Ramos (cell line): ENCODE data around the gene TBC1D22A.
"Not testable (repeated sequence)": the region's sequence is repeated elsewhere in the genome, so short reads cannot be mapped to it uniquely, and the experiment has no call there.

Experiments
- in situ Hi-C: fragments of 300-500 bp; cut with MboI; formaldehyde crosslinking; loops from one replicate; pipeline ENCODE4 v1.14.3; 2022; ENCODE audit warnings: low sequenced_read_pairs; ENCODE audit not compliant: unreplicated experiment

The TBC1D22A gene

DNA sequence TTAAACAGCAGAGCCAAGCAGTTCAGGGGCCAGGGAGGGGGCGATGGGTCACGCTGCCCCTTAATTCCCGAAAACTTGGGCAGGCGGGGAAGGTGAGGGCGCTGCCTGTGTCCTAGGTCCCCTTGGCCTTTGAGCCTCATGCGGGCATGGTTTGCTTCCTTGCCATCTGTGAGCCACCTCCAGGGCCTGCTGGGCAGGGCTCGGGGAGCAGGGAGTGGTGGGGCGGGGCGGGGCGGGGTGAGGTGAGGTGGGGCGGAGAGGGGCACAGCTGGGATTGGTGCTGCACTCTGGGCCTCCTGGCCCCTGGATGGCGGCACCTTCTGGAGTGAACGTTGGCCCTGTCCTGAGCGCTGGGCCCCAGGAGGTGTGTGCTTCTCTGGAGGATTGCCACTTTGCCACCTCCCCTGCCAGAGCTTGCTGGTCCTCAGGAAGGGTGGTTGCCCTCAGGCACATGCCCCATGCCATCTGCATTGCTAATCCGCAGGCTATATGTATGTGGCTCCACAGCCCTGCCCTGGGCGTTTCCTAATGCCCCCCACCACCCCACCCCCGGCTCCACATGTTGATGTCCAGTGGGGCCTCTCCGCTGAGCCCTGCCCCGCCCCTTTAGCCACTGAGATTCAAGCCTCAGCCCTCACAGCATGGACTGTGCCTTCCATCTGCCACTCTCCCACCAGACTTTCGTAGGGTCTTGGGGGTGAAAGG lies 352.5 kb downstream of the TBC1D22A start:
- in situ Hi-C loops = no loop called here

DNA sequence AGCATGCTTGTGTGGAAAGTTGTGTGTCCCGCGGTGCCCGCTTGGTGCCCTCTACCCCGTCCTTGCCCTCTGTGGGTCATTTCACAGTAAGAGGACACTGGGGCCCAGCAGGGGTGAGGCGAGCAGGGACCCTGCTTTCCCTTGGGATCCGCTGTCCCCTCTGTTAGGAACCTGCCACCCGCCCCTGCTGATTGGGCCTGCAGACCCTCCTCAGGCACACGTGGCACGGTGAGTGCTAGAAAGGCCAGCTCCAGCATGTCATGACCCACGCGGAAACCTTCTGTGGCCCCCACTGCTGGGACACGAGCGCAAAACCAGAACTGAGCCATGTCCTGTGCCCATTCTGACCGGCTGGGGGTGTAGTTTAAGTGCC lies 353.1 kb downstream of the TBC1D22A start:
- in situ Hi-C loops = no loop called here

DNA sequence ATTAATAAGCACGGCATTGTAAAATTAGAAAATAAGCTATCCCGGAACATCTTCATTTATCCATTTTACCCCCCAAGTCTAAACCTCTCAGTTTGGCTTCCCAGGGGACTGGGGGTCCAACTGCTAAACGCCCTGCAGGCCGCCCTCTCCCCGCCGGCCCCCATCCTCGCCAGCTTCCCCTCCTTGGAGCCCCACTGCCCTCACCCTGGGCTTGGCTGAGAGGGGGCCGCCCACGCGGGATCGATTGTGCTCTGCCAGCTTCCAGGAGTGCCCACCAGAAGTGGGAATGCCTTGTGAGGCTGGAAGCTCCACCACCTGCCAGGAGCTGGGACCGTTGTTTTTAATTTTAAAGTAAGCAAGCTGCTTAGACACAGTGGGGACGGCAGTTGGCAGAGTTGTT lies 353.5 kb downstream of the TBC1D22A start:
- in situ Hi-C loops = no loop called here

DNA sequence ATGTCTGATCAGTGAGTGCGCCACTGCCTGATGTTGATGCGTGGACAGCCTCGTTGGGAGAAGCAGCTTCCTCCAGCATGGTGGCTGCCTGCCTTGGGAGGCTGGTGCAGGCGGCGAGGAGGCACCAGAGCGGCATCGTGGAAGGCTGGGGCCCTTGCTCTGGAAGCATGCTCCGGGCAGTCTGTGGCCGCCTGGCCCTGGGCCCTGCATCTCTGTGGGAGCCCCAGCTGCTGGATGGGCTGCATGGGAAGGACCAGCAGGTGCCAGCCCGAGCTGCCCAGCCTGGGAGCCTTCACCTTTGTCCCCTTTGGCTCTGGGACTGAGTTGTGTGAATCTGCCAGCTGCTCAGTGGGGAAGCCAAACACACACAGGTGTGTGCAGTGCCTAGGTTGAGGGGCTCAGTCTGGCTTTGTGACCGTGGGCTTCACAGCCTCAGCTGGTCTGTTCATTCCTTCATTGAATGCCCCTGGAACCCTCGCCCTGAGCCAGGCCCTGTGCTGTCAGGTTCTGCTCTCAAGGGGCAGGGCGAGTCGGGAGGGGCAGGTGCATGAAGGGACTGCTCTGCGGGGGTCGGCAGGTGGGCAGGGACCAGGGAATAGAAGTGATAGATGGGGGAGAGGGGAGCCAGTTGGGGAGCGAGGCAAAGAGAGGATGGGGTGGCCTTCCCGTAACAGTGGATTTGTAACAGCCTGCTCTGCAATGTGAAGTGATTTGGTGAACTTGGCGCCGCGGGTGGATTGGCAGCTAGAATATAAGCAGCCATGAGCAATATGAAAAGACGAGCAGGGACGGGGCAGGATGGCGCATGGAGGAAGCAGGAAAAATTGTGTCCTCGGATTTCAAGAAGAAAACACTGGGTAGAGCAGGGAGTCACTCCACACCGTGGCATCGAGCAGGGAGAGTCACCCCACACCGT lies 354.2 kb downstream of the TBC1D22A start:
- in situ Hi-C loops = no loop called here

DNA sequence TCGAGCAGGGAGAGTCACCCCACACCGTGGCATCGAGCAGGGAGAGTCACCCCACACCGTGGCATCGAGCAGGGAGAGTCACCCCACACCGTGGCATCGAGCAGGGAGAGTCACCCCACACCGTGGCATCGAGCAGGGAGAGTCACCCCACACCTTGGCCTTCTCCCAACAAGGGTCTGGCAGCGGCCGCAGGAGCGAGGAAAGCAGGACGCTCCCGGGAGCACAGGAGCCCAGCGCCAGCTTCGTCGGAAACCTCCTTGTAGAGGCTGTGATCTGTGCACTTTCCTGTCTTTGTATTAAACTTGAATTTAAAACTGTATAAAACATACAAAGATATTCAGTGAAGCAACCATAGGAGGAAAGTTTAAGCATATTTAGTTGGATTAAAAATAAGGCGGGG lies 355.0 kb downstream of the TBC1D22A start:
- in situ Hi-C loops = not testable (repeated sequence)

DNA sequence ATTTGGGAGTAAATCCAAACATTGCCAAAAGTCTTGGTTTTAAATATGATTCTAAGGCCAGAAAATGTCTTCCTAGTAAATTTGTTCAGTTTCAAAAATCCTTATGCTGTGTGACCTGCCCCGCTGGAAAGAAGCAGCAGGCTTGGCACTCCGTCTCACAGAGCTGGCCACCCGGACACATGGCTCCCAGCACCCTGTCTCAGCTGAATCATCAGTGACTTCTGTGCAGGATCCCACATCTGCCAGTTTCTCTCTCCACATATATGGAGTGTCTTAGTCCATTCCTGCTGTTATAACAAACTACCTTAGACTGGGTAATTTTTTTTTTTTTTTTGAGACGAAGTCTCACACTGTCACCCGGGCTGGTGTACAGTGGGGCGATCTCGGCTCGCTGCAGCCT lies 356.7 kb downstream of the TBC1D22A start:
- in situ Hi-C loops = no loop called here

DNA sequence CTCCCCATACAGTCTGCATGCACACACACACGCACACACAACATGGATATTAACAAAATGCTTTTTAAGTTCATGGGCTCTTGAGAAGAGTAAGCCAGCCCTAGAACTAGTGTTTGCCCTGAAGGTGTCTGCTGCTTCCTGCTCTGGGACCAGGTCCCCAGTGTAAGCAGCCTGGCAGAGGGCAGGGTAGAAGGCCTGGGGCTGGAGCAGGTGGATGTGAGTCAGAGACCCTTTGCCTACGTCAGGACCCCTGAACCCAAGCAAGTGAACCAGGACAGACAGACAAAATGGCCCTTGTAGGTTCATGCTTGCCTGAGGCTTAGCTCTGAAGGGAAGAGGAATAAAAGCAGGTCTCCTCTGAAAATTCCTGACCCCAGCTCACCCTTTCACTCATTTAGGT lies 357.9 kb downstream of the TBC1D22A start:
- in situ Hi-C loops = no loop called here

DNA sequence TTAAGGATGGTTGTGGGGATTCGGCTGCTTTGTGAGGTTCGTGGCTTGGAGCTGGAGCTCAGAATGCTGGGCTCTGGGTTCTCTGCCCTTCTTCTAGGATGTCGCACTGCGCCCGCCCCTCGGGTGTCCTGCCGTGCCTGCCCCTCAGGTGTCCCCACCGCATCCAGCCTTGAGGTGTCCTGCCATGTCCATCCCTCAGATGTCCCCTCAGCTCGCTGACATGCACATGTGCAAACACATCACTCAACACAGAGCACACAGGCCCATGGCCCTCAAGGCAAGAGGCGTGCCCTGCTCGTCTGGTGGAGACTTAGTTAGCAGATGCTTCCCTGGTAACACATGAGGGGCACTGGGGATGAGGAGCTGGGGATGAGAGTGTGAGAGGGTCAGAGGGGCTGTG lies 359.3 kb downstream of the TBC1D22A start:
- in situ Hi-C loops = no loop called here

DNA sequence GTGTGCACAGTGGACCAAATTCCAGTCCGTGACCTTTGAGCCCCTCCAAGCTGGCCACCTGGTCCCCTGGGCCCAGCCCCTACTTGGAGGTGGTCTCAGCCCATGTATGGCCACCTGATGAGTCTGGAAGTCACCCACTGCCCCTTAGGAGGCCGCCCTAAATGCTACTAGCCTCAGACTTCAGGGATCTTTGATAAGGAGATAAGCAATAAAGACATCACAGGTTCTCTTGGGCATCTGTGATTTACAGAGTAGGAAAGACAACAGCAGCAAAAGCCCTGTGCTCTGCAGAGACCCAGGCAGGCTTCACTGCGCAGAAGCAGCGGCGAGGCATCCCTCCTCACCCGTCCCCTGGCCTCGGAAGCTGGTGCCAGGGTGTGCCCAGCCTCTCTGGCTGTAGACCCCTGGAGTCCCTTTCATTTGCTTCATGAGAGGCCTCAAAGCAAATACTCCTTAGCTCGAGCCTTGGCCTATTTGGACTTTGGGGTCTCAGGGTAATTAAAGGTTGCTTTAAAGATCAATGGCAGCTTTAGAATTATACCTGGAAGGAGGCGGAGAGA lies 360.1 kb downstream of the TBC1D22A start:
- in situ Hi-C loops = no loop called here

DNA sequence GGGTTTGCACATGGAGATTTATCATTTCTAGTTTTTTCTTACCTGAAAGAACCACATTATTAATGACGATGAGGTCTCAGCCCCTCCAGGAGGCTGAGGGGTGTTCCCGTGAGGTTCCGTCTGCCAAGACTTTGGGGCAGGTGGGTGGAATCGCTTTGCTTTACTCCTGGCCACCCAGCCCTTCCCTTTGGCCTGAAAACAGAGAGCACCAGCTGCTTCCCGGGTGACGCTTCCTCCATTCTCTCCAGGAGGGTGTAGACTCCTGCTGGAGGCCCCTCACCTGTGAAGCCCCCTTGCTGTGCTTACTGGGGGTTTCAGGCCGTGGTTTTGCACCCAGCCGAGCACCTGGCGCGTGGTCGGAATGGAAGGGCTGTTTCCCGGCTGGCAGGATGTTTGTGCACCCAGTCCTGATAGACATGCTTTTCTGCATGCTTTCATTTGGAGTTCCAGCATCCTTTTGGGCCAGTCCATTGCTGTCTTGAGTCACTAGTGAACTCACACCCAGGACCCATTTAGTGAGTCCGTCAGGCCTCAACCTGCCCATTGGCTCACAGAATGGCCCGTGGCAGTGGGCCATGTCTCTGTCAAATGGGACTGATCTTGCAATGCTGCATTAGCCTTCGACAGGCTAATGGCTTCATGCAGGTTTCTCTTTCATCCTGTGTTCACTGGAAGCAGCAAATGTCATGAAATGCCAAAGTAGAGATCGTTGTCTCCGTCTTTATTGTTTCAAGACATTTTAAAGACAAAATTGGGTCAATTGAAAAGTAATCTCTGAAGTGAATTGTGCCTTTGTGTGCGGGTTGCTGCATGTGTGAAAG lies 360.8 kb downstream of the TBC1D22A start:
- in situ Hi-C loops = no loop called here

DNA sequence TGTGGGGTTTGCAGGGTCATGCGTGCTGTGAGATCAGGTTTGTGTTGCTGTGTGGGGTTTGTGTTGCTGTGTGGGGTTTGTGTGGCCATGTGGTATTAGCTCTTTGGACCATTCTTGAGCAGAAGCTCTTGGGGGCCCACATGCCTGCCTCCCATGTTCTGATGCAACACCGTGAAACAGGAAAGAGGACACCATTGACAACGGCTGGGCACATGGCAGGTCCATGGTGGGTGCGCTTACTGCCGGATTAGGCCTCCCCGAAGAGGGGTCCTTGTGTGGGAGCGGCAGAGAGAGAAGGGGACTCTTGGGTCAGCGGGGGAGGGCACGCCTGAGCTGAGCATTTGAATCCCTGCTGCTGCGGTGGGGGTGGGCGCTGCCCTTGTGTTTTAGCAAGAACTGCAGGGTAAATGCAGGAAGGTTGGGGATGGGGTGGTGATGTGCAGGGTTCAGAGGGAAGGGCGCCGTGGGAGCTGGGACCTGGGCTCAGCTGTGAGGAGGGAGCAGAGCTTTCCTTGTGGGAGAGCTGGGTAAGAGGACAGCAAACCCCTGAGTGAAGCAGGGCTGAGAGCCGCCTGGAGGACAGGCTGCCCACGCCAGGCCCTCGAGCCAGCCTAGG lies 361.5 kb downstream of the TBC1D22A start:
- in situ Hi-C loops = no loop called here

DNA sequence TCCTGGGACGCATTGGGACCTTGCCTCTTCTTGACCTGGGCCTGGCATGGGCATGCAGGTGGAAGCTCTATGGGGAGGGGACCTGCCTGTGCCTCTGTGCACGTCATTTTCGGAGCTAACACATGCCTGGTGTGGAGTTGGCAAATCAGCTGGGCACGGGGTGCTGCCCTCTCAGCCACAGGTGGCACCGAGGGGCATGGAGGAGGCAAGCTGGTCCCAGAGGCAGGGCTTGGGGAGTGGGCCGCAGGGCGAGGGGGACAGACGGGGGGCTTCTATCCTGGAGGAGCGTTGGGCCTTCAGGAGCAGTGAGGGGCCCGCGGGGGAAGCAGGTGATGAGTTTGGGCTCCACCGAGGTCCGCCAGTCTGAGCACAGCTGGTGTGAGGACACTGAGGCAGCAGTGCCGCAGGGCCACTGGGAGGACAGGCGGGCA lies 362.0 kb downstream of the TBC1D22A start:
- in situ Hi-C loops = no loop called here

DNA sequence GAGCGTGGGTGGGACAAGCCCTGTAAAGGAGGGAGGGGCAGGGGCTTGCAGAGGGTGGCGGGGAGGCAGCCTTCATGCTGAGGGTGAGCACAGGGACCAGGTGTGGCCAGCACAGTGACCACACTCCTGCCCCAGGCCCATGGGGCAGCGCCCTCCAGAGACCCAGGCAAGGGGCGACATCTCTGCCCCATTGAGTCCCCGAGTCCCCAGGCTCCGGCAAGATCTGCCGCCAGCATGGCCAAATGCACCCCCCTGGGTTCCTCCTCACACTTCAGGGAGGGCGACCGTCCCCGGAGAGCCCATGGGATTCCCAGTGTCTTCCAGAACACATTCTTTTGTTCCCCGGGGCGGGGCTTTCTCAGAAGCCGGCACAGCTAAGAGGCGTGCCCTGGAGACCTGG lies 362.5 kb downstream of the TBC1D22A start:
- in situ Hi-C loops = no loop called here

DNA sequence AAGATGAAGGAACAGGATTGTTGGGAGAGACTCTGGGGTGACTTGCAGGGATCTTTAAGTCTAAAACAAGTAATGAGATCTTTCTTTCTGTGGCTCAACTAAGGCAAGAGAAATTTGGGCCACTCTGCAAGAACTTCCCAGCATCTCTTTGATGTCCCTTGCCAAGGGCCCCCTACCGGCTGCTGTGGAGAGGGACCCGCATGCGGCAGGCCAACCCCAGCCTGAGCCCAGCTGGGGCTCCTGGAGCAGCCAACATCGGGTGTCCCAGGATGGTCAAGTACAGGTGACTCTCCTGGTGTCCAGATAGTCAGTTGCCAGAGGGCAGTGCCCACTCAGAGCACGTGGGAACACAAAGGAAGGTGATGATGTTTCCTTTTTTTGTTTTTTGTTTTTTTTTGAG lies 363.2 kb downstream of the TBC1D22A start:
- in situ Hi-C loops = no loop called here

DNA sequence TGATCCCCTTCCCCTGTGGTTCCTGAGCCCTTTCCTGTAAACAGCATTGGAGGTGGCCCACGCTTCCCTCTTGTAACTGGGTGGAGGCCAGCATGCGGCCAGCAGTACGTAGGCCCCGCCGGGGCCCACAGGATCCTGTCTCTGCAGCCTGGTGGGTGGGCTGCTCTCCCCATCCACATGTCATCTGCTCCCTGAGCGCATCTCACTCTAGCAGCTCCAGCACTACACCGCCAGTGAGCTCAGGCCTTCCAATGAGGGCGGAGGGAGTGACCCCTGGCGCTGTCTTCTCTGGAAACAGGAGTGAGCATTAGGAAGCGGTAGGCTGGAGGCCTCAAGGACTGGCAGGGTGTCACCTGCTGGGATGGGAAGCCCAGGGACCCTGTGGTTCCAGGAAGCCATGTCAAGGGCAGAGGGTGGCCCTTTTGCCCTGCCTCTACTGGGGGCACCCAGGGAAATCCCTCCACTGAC lies 363.9 kb downstream of the TBC1D22A start:
- in situ Hi-C loops = no loop called here

DNA sequence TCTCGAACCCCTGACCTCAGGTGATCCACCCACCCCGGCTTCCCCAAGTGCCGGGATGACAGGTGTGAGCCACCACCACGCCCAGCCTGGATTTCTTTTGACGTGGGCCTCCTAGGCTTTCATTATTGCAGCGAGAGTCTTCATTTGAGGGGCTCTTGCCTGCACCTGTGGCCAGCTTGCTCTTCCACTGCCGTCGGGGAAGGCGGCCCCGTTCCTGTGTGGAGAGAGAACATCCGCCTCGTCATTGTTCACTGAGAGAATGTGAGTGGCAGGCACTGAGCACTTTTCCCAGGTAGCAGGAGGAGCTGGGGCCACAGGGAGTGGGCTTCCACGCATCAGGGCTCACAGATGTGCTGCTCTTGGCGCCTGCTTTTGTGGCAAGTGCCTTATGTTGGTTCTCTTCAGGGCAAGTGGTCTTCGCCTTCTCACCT lies 365.0 kb downstream of the TBC1D22A start:
- in situ Hi-C loops = no loop called here

DNA sequence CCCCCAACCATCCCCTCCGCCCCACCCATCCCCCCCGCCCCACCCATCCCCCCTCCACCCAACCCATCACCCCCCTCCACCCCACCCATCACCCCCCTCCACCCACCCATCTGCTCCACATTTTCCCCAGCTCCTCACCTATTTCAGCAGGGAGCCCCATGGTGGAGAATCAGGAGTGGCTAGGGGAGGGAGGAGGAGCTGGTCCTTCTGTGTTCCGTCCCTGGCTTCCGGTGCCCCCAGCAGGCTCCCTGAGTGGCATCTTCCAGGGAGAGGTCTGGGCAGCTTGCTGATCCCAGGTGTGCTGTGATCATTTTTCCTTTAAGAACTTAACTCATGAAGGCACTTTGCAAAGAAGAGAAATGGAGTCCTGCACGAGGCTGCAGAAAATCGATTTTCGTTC lies 365.8 kb downstream of the TBC1D22A start:
- in situ Hi-C loops = no loop called here

DNA sequence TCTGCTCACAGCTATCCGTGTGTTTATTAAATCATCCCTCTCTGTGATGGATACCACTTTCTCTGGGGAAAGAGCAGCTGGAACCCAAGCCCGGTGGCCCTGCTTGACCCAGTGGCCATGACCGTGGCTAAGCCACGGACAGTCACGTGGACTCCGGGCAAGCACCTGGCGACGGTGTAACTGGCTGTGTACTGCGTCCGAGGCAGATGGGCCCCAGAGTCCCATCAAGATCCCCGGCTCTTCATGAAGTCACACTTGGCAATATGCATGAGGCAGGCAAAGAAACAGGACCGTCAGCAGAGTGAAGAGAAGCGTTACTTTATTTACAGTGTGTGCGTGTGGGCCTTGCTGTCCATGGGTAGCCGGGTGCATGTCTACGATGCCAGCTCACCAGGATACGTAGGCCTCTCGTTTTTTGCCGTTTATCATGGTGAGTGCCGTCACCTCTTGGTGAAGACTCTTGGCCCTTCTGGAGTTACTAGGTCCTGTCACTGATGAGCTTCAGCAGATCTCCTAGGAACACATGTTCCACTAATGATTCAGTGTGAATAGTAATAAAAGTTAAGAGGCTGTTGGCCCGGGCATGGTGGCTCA lies 366.3 kb downstream of the TBC1D22A start:
- in situ Hi-C loops = no loop called here

DNA sequence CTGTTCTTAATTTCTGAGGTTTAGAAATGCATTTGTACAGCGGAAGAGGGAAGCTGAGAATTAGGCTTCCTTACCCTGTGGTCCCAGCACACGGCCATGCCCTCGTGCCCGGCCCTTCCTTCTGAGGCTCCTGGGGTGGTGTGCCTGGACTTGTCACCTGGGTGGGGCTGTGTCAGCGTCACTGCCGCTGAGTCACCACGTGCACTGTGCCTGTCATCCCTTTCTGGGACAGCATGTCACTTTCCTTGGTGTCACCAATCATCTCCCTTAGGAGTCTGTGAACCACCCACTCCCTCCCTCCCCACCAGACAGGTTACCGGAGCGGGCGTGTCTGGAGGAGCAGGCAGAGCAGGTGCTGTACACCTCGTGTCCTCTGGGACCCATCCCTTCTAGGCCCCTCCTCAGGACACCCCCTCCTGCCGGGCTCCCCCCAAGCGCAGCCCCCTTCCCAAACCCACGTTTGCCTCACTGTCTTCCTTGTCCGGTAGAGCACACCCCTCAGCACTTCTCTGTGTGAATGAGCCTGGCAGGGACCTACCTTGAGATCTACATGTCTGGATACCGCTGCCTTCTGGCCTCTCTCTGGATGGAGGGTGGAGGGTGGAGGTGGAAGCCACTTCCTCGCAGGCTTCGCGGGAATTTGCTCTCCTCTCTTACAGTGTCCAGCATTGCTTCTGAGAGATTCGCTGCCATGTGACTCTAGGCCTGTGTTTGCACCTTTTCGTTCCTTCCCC lies 367.6 kb downstream of the TBC1D22A start:
- in situ Hi-C loops = no loop called here
